ENCODE results near the gene SPHKAP. TPM values are rescaled to one million over a fixed set of nuclear protein-coding genes. Genes with fewer than 3 reads are reported as not detected.

The SPHKAP gene
- total and polyA plus RNA-seq, 10 donors: 0.02 to 8.2 (median 0.91) TPM; not detected in 1

DNA sequence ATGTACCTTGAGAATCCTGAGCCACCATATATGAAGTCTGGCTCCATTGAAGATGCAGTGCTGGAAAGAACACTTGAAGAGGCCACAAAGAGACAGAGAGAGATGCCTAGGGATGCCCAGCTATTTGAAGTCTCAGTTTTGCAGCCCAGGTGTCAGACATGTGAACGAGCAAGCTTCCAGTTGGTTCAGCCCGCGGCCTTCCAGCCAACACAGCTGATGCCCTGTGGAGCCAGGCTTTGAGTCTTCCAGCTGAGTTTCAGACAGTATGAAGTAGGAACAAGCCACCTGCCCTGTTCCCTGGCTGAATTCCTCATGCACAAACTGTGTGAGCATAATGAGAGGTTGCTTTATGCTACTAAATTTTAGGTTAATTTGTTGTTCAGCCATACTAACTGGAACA lies 108.8 kb downstream of the SPHKAP start:
- intact Hi-C loops (cut with DNase I; ENCODE audit: low total_unique reads): no loop called here
- H3K36me3 ChIP-seq: no peaks in the 10 kb centered on the region
- H3K27me3 ChIP-seq (replicated peaks in 1 of 7): no peaks in the 10 kb centered on the region
- TF ChIP-seq POLR2AphosphoS5 (IDR thresholded peaks at IDR 0.05): no peak
- TF ChIP-seq POLR2A (IDR thresholded peaks at IDR 0.05): no peak
- TF ChIP-seq, protein P1, sequence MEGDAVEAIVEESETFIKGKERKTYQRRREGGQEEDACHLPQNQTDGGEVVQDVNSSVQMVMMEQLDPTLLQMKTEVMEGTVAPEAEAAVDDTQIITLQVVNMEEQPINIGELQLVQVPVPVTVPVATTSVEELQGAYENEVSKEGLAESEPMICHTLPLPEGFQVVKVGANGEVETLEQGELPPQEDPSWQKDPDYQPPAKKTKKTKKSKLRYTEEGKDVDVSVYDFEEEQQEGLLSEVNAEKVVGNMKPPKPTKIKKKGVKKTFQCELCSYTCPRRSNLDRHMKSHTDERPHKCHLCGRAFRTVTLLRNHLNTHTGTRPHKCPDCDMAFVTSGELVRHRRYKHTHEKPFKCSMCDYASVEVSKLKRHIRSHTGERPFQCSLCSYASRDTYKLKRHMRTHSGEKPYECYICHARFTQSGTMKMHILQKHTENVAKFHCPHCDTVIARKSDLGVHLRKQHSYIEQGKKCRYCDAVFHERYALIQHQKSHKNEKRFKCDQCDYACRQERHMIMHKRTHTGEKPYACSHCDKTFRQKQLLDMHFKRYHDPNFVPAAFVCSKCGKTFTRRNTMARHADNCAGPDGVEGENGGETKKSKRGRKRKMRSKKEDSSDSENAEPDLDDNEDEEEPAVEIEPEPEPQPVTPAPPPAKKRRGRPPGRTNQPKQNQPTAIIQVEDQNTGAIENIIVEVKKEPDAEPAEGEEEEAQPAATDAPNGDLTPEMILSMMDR (IDR thresholded peaks at IDR 0.05 in 8 of 11, conservative IDR thresholded peaks at IDR 0.05 in 3 of 11): no peak
- H3K9me3 ChIP-seq: no peaks in the 10 kb centered on the region
- no peak overlapping the region for H3K27ac ChIP-seq
- no peaks in the 10 kb centered on the region for H3K4me1 ChIP-seq
- H3K4me3 ChIP-seq: no peak overlapping the region
- no peak for DNase-seq
- WGBS, 5 donors: 84 to 92% (median 89%) methylated on average over 3 of the region's 3 CpGs

DNA sequence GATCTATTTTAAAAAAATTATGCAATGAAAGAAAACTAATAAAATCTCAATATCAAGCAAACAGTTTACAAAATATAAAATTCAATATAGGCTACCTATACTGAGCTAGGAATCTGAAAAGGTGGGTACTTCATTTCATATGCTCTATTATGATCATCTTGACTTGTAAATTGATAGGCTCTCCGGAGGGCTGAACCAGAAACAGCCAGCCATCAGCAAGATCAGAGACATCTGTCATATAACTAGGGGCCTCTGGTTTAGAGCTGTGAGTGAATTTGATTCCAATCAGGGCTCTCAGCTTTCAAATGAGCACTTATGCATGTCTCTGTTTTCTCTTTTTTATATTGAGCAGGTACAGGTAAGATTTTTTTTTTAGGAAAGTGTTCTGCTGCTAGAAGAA lies 114.2 kb downstream of the SPHKAP start:
- Histone ChIP-seq H3K27ac (no peak overlapping the region), H3K27me3 (replicated peaks in 1 of 7) (no peaks in the 10 kb centered on the region), H3K4me1 (no peaks in the 10 kb centered on the region), H3K36me3 (no peaks in the 10 kb centered on the region), H3K9me3 (no peaks in the 10 kb centered on the region), H3K4me3 (no peak overlapping the region)
- 54 to 67% (median 61%) methylated on average over 1 of the region's 1 CpG for WGBS, 5 donors
- no peak for DNase-seq
- TF ChIP-seq, protein P1 (IDR thresholded peaks at IDR 0.05 in 8 of 11, conservative IDR thresholded peaks at IDR 0.05 in 3 of 11): no peak
- no peak for TF ChIP-seq POLR2AphosphoS5 (IDR thresholded peaks at IDR 0.05)
- no peak for TF ChIP-seq POLR2A (IDR thresholded peaks at IDR 0.05)
- intact Hi-C loops (cut with DNase I; ENCODE audit: low total_unique reads): no loop called here

DNA sequence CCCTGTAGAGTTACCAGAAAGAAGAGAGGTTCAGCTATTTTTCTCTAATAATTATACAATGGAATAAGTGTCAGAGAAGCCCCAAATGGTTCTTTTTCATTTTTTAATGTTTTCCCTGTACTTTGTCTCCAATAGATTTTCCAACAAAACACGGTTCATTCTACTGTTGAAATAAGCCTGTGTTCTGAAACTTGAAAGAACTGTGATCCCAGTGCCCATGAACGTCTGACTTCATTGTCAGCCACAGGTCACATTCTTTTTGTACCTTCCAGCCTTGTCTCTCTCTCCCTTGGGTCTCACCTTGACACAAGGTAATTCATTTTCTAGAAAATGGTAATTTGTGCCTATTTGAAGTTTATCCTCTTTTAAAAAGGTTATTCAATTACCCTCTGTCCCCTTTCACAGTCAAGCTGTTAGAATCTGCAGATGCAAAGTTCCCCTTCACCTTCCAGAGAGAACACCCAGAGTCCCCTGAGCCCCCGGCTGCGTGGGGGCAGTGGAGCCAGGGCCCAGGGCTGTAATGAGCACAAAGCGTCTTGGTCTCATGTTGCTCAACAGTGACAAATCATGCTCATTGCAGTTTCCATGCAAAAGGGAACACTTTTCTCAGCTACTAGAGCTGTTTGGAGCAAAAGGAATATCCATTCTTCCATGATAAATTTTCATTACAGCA lies 115.2 kb downstream of the SPHKAP start:
- intact Hi-C loops (cut with DNase I; ENCODE audit: low total_unique reads): no loop called here
- DNase-seq: no peak
- WGBS, 5 donors: 57 to 71% (median 59%) methylated on average over 5 of the region's 5 CpGs

DNA sequence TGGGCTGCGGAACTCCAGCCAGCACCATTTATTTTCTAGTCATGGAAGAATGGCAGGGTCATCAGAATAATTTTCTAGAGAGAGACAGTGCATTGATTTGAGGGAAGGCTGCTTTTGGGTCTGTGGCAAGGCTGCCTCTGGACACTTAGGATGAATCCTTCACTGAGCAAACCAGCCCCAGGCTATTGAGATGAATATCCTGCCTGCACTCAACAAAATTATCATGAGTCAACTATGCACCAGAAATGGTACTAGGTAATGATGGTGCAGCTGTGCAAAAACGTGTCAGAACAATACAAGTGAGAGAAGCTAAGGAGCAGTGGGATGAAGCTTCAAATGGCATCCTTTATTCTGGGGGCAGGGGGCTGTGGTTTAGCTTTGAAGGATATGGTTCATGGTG lies 115.8 kb downstream of the SPHKAP start:
- Histone ChIP-seq H3K9me3 (no peaks in the 10 kb centered on the region), H3K36me3 (no peaks in the 10 kb centered on the region), H3K4me3 (no peak overlapping the region), H3K27me3 (replicated peaks in 1 of 7) (no peaks in the 10 kb centered on the region), H3K4me1 (no peaks in the 10 kb centered on the region), H3K27ac (no peak overlapping the region)
- DNase-seq: no peak
- intact Hi-C loops (cut with DNase I; ENCODE audit: low total_unique reads): no loop called here
- no peak for TF ChIP-seq POLR2AphosphoS5 (IDR thresholded peaks at IDR 0.05)
- TF ChIP-seq, protein P1 (IDR thresholded peaks at IDR 0.05 in 8 of 11, conservative IDR thresholded peaks at IDR 0.05 in 3 of 11): no peak
- TF ChIP-seq POLR2A (IDR thresholded peaks at IDR 0.05): no peak
- 53 to 62% (median 55%) methylated on average over 2 of the region's 2 CpGs for WGBS, 5 donors

More for the DNA sequence above, 115.2 kb downstream of the SPHKAP start:
- no peaks in the 10 kb centered on the region for H3K4me1 ChIP-seq
- H3K27me3 ChIP-seq (replicated peaks in 1 of 7): no peaks in the 10 kb centered on the region
- no peak overlapping the region for H3K27ac ChIP-seq
- no peaks in the 10 kb centered on the region for H3K9me3 ChIP-seq
- no peaks in the 10 kb centered on the region for H3K36me3 ChIP-seq
- TF ChIP-seq, protein P1 (IDR thresholded peaks at IDR 0.05 in 8 of 11, conservative IDR thresholded peaks at IDR 0.05 in 3 of 11): no peak
- TF ChIP-seq POLR2A (IDR thresholded peaks at IDR 0.05): no peak
- TF ChIP-seq POLR2AphosphoS5 (IDR thresholded peaks at IDR 0.05): no peak
- H3K4me3 ChIP-seq: no peak overlapping the region

Measured in spleen (tissue), 11 donors.